ENCODE measurements around the gene IST1.

- no peak for TF ChIP-seq POLR2A (IDR thresholded peaks at IDR 0.05)
- TF ChIP-seq CTCF (IDR thresholded peaks at IDR 0.05): no peak
Measured at GRCh38 chr16:71863995-71864394, 31.3 kb upstream of the IST1 start.
